ENCODE measurements around the gene CCDC8. TPM values are rescaled to one million over a fixed set of nuclear protein-coding genes. Genes with fewer than 3 reads are reported as not detected.

CCDC8 gene
- total RNA-seq, 2 experiments from 2014 or later = not detected

GRCh38 chr19:46450737-46451136 lies 37.4 kb upstream of the CCDC8 start:
- no peak overlapping the region for H3K27ac ChIP-seq (ENCODE audit: low read depth in 1 of 2, low read length in 2 of 2)
- POLR2A ChIA-PET = no interaction called here
- no peak overlapping the region for H3K4me3 ChIP-seq (ENCODE audit: low read length)
- CTCF ChIA-PET = interaction anchor here (0.9 to 1.1 kb wide), 2 partner anchors 14 to 360 kb away, joined by 3 to 4 read pairs; no protein-coding TSS in a partner anchor
- no peaks in the 10 kb centered on the region for H3K4me1 ChIP-seq (ENCODE audit: insufficient read depth, low read length)
- H3K9me3 Mint-ChIP-seq = peaks cover 7% of the 10 kb centered on the region
- H3K36me3 Mint-ChIP-seq (ENCODE audit: low read depth) = no peaks in the 10 kb centered on the region
- ATAC-seq (ENCODE audit: poor library complexity) (no peak), DNase-seq (no peak)
- H3K27me3 Mint-ChIP-seq = peaks cover 47% of the 10 kb centered on the region
- no peak overlapping the region for H3K27ac Mint-ChIP-seq
- no peaks in the 10 kb centered on the region for H3K36me3 ChIP-seq (ENCODE audit: insufficient read depth, low read length)
- TF ChIP-seq, protein P1, sequence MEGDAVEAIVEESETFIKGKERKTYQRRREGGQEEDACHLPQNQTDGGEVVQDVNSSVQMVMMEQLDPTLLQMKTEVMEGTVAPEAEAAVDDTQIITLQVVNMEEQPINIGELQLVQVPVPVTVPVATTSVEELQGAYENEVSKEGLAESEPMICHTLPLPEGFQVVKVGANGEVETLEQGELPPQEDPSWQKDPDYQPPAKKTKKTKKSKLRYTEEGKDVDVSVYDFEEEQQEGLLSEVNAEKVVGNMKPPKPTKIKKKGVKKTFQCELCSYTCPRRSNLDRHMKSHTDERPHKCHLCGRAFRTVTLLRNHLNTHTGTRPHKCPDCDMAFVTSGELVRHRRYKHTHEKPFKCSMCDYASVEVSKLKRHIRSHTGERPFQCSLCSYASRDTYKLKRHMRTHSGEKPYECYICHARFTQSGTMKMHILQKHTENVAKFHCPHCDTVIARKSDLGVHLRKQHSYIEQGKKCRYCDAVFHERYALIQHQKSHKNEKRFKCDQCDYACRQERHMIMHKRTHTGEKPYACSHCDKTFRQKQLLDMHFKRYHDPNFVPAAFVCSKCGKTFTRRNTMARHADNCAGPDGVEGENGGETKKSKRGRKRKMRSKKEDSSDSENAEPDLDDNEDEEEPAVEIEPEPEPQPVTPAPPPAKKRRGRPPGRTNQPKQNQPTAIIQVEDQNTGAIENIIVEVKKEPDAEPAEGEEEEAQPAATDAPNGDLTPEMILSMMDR (IDR thresholded peaks at IDR 0.05) = no peak
- no peaks in the 10 kb centered on the region for H3K27me3 ChIP-seq (ENCODE audit: control insufficient read depth in 1 of 2, insufficient read depth in 2 of 2, low read length in 2 of 2)
- peaks cover 5 to 7% of the 10 kb centered on the region in 2 experiments for H3K9me3 ChIP-seq (ENCODE audit: control insufficient read depth in 1 of 2, insufficient read depth in 1 of 2, low read length in 2 of 2)
- H3K4me1 Mint-ChIP-seq (ENCODE audit: low read depth) = no peaks in the 10 kb centered on the region
- no peak overlapping the region for H3K4me3 Mint-ChIP-seq
- intact Hi-C loops (cut with DNase I, micrococcal nuclease) = no loop called here

DNA sequence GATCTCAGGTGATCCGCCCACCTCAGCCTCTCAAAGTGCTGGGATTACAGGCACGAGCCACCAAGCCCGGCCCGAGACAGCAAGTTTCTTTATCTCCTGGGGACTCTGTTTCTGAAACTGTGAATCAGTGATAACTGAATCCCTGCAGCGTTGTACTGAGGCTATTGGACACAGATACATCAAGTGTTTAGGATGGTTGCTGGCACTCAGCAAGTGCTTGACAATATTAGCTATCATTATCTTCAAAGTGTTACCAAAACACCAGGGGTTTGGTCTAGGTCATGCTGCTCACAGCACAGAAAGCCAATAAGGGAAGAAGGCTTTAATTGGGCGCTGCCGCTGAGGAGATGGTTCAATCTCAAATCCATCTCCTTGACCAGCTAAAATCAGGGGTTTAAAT lies 35.9 kb upstream of the CCDC8 start:
- TF ChIP-seq, protein P1 (IDR thresholded peaks at IDR 0.05) = no peak
- no peaks in the 10 kb centered on the region for H3K27me3 ChIP-seq (ENCODE audit: control insufficient read depth in 1 of 2, insufficient read depth in 2 of 2, low read length in 2 of 2)
- intact Hi-C loops (cut with DNase I, micrococcal nuclease) = no loop called here
- H3K27ac ChIP-seq (ENCODE audit: low read depth in 1 of 2, low read length in 2 of 2) = no peak overlapping the region
- DNase-seq = no peak
- Mint-ChIP-seq H3K27ac (no peak overlapping the region), H3K27me3 (peaks cover 43% of the 10 kb centered on the region), H3K36me3 (ENCODE audit: low read depth) (no peaks in the 10 kb centered on the region), H3K4me1 (ENCODE audit: low read depth) (no peaks in the 10 kb centered on the region), H3K4me3 (no peak overlapping the region), H3K9me3 (peaks cover 7% of the 10 kb centered on the region)
- ATAC-seq (ENCODE audit: poor library complexity) = no peak
- ChIA-PET POLR2A (no interaction called here), CTCF (no interaction called here)
- peaks cover 5 to 7% of the 10 kb centered on the region in 2 experiments for H3K9me3 ChIP-seq (ENCODE audit: control insufficient read depth in 1 of 2, insufficient read depth in 1 of 2, low read length in 2 of 2)
- H3K4me1 ChIP-seq (ENCODE audit: insufficient read depth, low read length) = no peaks in the 10 kb centered on the region
- H3K36me3 ChIP-seq (ENCODE audit: insufficient read depth, low read length) = no peaks in the 10 kb centered on the region
- H3K4me3 ChIP-seq (ENCODE audit: low read length) = no peak overlapping the region

DNA sequence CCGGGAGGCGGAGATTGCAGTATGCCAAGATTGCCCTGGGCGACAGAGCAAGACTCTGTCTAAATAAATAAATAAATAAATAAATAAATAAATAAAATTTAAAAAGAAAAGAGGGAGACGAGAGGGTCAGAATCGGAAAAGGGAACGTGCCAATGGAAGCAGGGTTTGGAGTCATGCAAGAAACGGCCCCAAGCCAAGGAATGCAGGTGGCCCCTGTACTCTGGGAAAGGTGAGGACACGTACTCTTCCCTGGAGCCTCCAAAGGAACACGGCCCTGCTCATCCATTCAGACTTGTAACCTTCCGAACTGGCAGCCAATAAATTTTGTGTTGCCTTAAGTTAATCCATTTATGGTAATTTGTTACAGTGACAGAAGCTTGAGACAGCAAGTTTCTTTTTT lies 35.2 kb upstream of the CCDC8 start:
- DNase-seq = no peak
- no peak overlapping the region for H3K4me3 ChIP-seq (ENCODE audit: low read length)
- no peak for ATAC-seq (ENCODE audit: poor library complexity)
- no peak overlapping the region for H3K4me3 Mint-ChIP-seq
- no peak overlapping the region for H3K27ac ChIP-seq (ENCODE audit: low read depth in 1 of 2, low read length in 2 of 2)
- peaks cover 43% of the 10 kb centered on the region for H3K27me3 Mint-ChIP-seq
- H3K4me1 ChIP-seq (ENCODE audit: insufficient read depth, low read length) = no peaks in the 10 kb centered on the region
- peaks cover 7% of the 10 kb centered on the region for H3K9me3 Mint-ChIP-seq
- intact Hi-C loops (cut with DNase I, micrococcal nuclease) = no loop called here
- H3K36me3 Mint-ChIP-seq (ENCODE audit: low read depth) = no peaks in the 10 kb centered on the region
- H3K36me3 ChIP-seq (ENCODE audit: insufficient read depth, low read length) = no peaks in the 10 kb centered on the region
- no peaks in the 10 kb centered on the region for H3K4me1 Mint-ChIP-seq (ENCODE audit: low read depth)
- TF ChIP-seq, protein P1 (IDR thresholded peaks at IDR 0.05) = no peak
- POLR2A ChIA-PET = no interaction called here
- H3K27me3 ChIP-seq (ENCODE audit: control insufficient read depth in 1 of 2, insufficient read depth in 2 of 2, low read length in 2 of 2) = no peaks in the 10 kb centered on the region
- CTCF ChIA-PET = no interaction called here
- peaks cover 5 to 7% of the 10 kb centered on the region in 2 experiments for H3K9me3 ChIP-seq (ENCODE audit: control insufficient read depth in 1 of 2, insufficient read depth in 1 of 2, low read length in 2 of 2)
- H3K27ac Mint-ChIP-seq = no peak overlapping the region
